Ectodermal cell (in vitro differentiated cells): ENCODE data around the gene CARD8.
"Not testable (repeated sequence)": the region's sequence is repeated elsewhere in the genome, so short reads cannot be mapped to it uniquely, and the experiment has no call there.

ENCODE experiments used
- H3K27ac ChIP-seq: 2 replicates; pipeline ENCODE4 v1.7.0; 2013; ENCODE audit warnings: mild to moderate bottlenecking, low read depth, low read length; ENCODE audit not compliant: insufficient read depth, poor library complexity, severe bottlenecking
- H3K27me3 ChIP-seq: 2 replicates; pipeline ENCODE4 v1.7.0; 2013; ENCODE audit warnings: mild to moderate bottlenecking, low read length; ENCODE audit not compliant: insufficient read depth, control insufficient read depth, poor library complexity, severe bottlenecking
- H3K36me3 ChIP-seq: one replicate; pipeline ENCODE4 v1.7.0; 2013; ENCODE audit warnings: low read length; ENCODE audit not compliant: control insufficient read depth, insufficient read depth
- H3K4me1 ChIP-seq: one replicate; pipeline ENCODE4 v1.7.0; 2013; ENCODE audit warnings: low read length; ENCODE audit not compliant: control insufficient read depth, insufficient read depth
- H3K4me3 ChIP-seq: 2 replicates; pipeline ENCODE4 v1.7.0; 2013; ENCODE audit warnings: low read depth, low read length, control low read depth; ENCODE audit not compliant: insufficient read depth
- H3K9me3 ChIP-seq: 2 replicates; pipeline ENCODE4 v1.7.0; 2013; ENCODE audit warnings: mild to moderate bottlenecking, low read length, moderate library complexity; ENCODE audit not compliant: control insufficient read depth
- WGBS, 2 experiments: methylation state at CpG; one replicate each; pipeline ENCODE4 v1.1.7; 2013; ENCODE audit warnings: missing lambda C conversion rate in 2 of 2; 5-methylcytosine and 5-hydroxymethylcytosine counted together

Gene CARD8

GRCh38 chr19:48220784-48221183, 34.9 kb downstream of the CARD8 start:
- not testable (repeated sequence) for H3K4me1 ChIP-seq, H3K9me3 ChIP-seq, H3K4me3 ChIP-seq, H3K27me3 ChIP-seq, H3K36me3 ChIP-seq, H3K27ac ChIP-seq
- 86 to 90% methylated on average over 3 of the region's 3 CpGs for WGBS, 2 experiments

GRCh38 chr19:48218997-48219396, 36.7 kb downstream of the CARD8 start:
- no peak overlapping the region for H3K27ac ChIP-seq
- H3K36me3 ChIP-seq, result no peaks in the 10 kb centered on the region
- no peaks in the 10 kb centered on the region for H3K9me3 ChIP-seq
- H3K4me3 ChIP-seq, result no peak overlapping the region
- no peaks in the 10 kb centered on the region for H3K27me3 ChIP-seq
- H3K4me1 ChIP-seq, result no peaks in the 10 kb centered on the region
- WGBS, 2 experiments, result 72 to 74% methylated on average over 6 of the region's 6 CpGs

GRCh38 chr19:48216933-48217332, 38.8 kb downstream of the CARD8 start:
- Histone ChIP-seq H3K36me3 (no peaks in the 10 kb centered on the region), H3K27me3 (no peaks in the 10 kb centered on the region), H3K4me3 (no peak overlapping the region), H3K9me3 (no peaks in the 10 kb centered on the region), H3K27ac (no peak overlapping the region), H3K4me1 (no peaks in the 10 kb centered on the region)
- WGBS, 2 experiments, result 69 to 77% methylated on average over 14 of the region's 14 CpGs

- Histone ChIP-seq H3K36me3 (no peaks in the 10 kb centered on the region), H3K9me3 (no peaks in the 10 kb centered on the region), H3K27ac (no peak overlapping the region), H3K4me1 (no peaks in the 10 kb centered on the region), H3K4me3 (no peak overlapping the region), H3K27me3 (no peaks in the 10 kb centered on the region)
- 90 to 92% methylated on average over 5 of the region's 5 CpGs for WGBS, 2 experiments
Observed at GRCh38 chr19:48213959-48214358, 41.8 kb downstream of the CARD8 start.

- no peak overlapping the region for H3K27ac ChIP-seq
- WGBS, 2 experiments, result 86 to 89% methylated on average over 1 to 3 of the region's 3 CpGs
- no peaks in the 10 kb centered on the region for H3K9me3 ChIP-seq
- H3K36me3 ChIP-seq, result no peaks in the 10 kb centered on the region
- H3K4me1 ChIP-seq, result no peaks in the 10 kb centered on the region
- H3K27me3 ChIP-seq, result no peaks in the 10 kb centered on the region
- no peak overlapping the region for H3K4me3 ChIP-seq
Observed at GRCh38 chr19:48210005-48210404, 45.7 kb downstream of the CARD8 start.

GRCh38 chr19:48206397-48207093, 49.2 kb downstream of the CARD8 start:
- no peak overlapping the region for H3K4me3 ChIP-seq
- WGBS, 2 experiments, result 92 to 93% methylated on average over 9 of the region's 9 CpGs
- H3K36me3 ChIP-seq, result no peaks in the 10 kb centered on the region
- H3K27ac ChIP-seq, result no peak overlapping the region
- no peaks in the 10 kb centered on the region for H3K9me3 ChIP-seq
- H3K4me1 ChIP-seq, result peaks cover 5% of the 10 kb centered on the region
- H3K27me3 ChIP-seq, result no peaks in the 10 kb centered on the region

- Histone ChIP-seq H3K4me3 (peak overlapping the region; percentile 54), H3K27ac (peak overlapping the region; percentile 91)
Observed at GRCh38 chr19:48203794-48204628, 51.7 kb downstream of the CARD8 start.

GRCh38 chr19:48203222-48203793, 52.4 kb downstream of the CARD8 start:
- Histone ChIP-seq H3K9me3 (no peaks in the 10 kb centered on the region), H3K27me3 (no peaks in the 10 kb centered on the region), H3K27ac (peak overlapping the region; percentile 91), H3K4me3 (peak overlapping the region; percentile 54), H3K4me1 (peaks cover 5% of the 10 kb centered on the region), H3K36me3 (no peaks in the 10 kb centered on the region)
- WGBS, 2 experiments, result 28% methylated on average over 5 of the region's 5 CpGs

More at GRCh38 chr19:48203794-48204628, 51.7 kb downstream of the CARD8 start:
- H3K36me3 ChIP-seq, result no peaks in the 10 kb centered on the region
- WGBS, 2 experiments, result 1% methylated on average over 34 of the region's 34 CpGs
- H3K9me3 ChIP-seq, result no peaks in the 10 kb centered on the region
- peaks cover 5% of the 10 kb centered on the region for H3K4me1 ChIP-seq
- H3K27me3 ChIP-seq, result no peaks in the 10 kb centered on the region

GRCh38 chr19:48196933-48197665, 58.6 kb downstream of the CARD8 start:
- Histone ChIP-seq H3K27me3 (no peaks in the 10 kb centered on the region), H3K9me3 (no peaks in the 10 kb centered on the region), H3K4me1 (peaks cover 5% of the 10 kb centered on the region), H3K36me3 (no peaks in the 10 kb centered on the region), H3K27ac (no peak overlapping the region), H3K4me3 (no peak overlapping the region)
- 83 to 90% methylated on average over 13 of the region's 13 CpGs for WGBS, 2 experiments
